Keratinocyte (primary cell): Measurements from ENCODE around the gene DDX39B.

Source experiments
- CTCF ChIP-seq, 3 experiments: IDR thresholded peaks in 1 of 3; conservative IDR thresholded peaks in 1 of 3; optimal IDR thresholded peaks in 1 of 3; 2 replicates in 2 of 3; 3 replicates in 1 of 3; pipeline versions ENCODE3 to v1.5.1; 2011; ENCODE audit warnings: low read length in 3 of 3, mild to moderate bottlenecking in 3 of 3, moderate library complexity in 2 of 3, control low read depth in 1 of 3, inconsistent platforms in 1 of 3; ENCODE audit not compliant: insufficient read depth in 2 of 3; ENCODE audit errors: extremely low read depth in 1 of 3
- EZH2 ChIP-seq: IDR thresholded peaks from one replicate; pipeline ENCODE4 v1.6.1; 2012; ENCODE audit warnings: inconsistent platforms, mild to moderate bottlenecking, low read length, moderate library complexity

- TF ChIP-seq CTCF (optimal IDR thresholded peaks at IDR 0.05 in 1 of 3, IDR thresholded peaks at IDR 0.05 in 1 of 3, conservative IDR thresholded peaks at IDR 0.05 in 1 of 3; ENCODE audit: extremely low read depth in 1 of 3, insufficient read depth in 2 of 3, low read length in 3 of 3) (no peak), EZH2 (no peak)
Measured at GRCh38 chr6:31510007-31510406, 31.8 kb downstream of the DDX39B start.
